ENCODE measurements around the gene MRPL40.

DNA sequence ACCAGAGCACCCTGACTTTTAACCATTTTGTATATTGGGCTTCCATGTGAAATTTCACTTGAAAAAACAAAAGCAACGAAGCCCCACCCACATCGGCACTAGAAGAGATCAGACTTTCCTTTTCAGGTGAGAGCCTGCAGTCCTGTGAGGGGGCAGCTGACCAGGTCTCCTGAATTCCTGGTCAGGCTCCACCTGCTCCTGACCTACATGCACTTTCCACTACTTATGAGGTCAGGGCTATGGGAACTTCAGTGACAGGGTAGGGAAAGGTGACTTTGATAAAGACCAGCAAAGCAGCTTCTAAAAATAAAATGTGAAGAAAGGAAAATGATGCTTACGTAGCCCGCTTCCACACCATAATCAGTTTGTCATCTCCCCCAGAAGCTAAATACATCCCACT is 25.5 kb upstream of the MRPL40 start:
- no peak for TF ChIP-seq CTCF (CRISPR knock-in tag; IDR thresholded peaks at IDR 0.05)
- TF ChIP-seq KDM4B (CRISPR knock-in tag; IDR thresholded peaks at IDR 0.05): no peak
- no peak for TF ChIP-seq MTF1 (CRISPR knock-in tag; IDR thresholded peaks at IDR 0.05)
- no peak for TF ChIP-seq ZNF772 (CRISPR knock-in tag; IDR thresholded peaks at IDR 0.05)
- no peak for TF ChIP-seq IRF9 (CRISPR knock-in tag; IDR thresholded peaks at IDR 0.05; ENCODE audit: borderline replicate concordance)
- no peak for TF ChIP-seq ZNF317 (CRISPR knock-in tag; IDR thresholded peaks at IDR 0.05)
- TF ChIP-seq, protein P1, sequence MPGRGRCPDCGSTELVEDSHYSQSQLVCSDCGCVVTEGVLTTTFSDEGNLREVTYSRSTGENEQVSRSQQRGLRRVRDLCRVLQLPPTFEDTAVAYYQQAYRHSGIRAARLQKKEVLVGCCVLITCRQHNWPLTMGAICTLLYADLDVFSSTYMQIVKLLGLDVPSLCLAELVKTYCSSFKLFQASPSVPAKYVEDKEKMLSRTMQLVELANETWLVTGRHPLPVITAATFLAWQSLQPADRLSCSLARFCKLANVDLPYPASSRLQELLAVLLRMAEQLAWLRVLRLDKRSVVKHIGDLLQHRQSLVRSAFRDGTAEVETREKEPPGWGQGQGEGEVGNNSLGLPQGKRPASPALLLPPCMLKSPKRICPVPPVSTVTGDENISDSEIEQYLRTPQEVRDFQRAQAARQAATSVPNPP (CRISPR knock-in tag; IDR thresholded peaks at IDR 0.05): no peak
- no peak for TF ChIP-seq ZNF678 (CRISPR knock-in tag; IDR thresholded peaks at IDR 0.05)
- TF ChIP-seq SYNCRIP (IDR thresholded peaks at IDR 0.05; ENCODE audit: insufficient read depth, low read depth, low read length): no peak
